ENCODE measurements around the gene ALMS1. TPM values are rescaled to one million over a fixed set of nuclear protein-coding genes. Genes with fewer than 3 reads are reported as not detected.

ALMS1 gene
- total and polyA plus RNA-seq, 9 of the 15 experiments (the other 6 are each of a cell fraction or from before 2014, with no cell fraction given): 1.4 to 26.3 (median 13.6) TPM

DNA sequence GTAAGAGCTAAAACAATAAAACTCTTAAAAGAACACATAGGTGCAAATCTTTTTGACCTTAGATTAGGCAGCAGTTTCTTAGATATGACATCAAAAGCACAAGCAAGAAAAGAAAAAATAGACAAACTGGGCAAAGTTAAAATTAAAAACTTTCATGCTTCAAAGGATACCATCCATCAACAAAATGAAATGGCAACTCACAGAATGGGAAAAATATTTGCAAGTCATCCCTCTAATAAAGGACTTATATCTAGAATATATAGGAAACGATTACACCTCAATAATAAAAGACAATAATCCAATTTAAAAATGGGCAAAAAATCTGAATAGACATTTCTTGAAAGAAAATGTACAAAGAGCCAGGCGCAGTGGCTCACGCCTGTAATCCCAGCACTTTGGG is 29.5 kb upstream of the ALMS1 start:
- ATAC-seq: no peak
- BruUV-seq (replicated peaks): no TSS peak
- TF ChIP-seq ZNF41 (CRISPR knock-in tag; conservative IDR thresholded peaks at IDR 0.05) (no peak), ZNF316 (IDR thresholded peaks at IDR 0.05) (0 out of 2 replicates have a peak, but pooled peaks have one; percentile 12), MAFG (tag; conservative IDR thresholded peaks at IDR 0.05) (0 out of 2 replicates have a peak, but pooled peaks have one; percentile 10)

DNA sequence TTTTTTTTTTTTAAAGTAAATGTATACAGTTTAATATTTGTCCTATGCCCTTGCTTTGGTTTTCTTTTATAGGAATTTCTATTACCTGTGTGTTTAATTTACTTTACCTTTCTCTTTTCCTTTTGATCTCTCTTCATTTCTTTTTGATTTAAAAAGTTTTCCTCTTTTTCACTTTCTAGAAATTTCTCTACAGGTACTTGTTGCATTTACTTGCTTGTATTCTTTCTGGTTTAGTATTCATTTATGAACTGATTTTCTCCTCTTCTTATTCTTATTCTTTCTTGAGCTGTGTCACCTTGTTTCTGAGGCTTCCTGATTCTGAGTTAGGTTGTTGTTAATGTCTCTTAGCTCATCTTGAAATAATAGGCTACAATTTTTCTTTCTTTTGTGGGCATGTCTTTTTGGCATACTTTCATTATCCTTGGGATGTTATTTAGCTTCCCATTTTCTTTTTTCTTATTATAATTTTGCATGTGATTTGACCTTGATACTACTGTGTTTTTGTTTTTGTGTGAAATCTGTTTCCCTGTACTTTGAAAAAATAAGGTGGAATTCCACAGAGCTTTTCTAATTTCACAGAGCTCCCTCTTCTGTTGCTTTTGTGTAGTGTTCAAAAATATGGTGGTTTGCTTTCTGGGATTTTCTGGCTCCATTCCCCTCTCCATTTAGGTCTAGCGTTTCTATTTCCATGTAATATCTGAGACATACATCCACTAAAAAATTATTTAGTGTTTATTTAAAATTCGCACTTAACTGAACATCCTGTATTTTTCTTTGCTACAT is 25.5 kb upstream of the ALMS1 start:
- TF ChIP-seq TAF7 (tag; IDR thresholded peaks at IDR 0.05) (no peak), RAD21 (CRISPR knock-in tag; conservative IDR thresholded peaks at IDR 0.05 in 1 of 2, IDR thresholded peaks at IDR 0.05 in 1 of 2) (peak in 1 of 2 experiments; percentile 31; a peak in 1 of 4 replicates), PTBP1 (IDR thresholded peaks at IDR 0.05; ENCODE audit: low read depth, low read length) (no peak)
- TF ChIP-seq, protein P1, sequence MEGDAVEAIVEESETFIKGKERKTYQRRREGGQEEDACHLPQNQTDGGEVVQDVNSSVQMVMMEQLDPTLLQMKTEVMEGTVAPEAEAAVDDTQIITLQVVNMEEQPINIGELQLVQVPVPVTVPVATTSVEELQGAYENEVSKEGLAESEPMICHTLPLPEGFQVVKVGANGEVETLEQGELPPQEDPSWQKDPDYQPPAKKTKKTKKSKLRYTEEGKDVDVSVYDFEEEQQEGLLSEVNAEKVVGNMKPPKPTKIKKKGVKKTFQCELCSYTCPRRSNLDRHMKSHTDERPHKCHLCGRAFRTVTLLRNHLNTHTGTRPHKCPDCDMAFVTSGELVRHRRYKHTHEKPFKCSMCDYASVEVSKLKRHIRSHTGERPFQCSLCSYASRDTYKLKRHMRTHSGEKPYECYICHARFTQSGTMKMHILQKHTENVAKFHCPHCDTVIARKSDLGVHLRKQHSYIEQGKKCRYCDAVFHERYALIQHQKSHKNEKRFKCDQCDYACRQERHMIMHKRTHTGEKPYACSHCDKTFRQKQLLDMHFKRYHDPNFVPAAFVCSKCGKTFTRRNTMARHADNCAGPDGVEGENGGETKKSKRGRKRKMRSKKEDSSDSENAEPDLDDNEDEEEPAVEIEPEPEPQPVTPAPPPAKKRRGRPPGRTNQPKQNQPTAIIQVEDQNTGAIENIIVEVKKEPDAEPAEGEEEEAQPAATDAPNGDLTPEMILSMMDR (IDR thresholded peaks at IDR 0.05 in 2 of 3, conservative IDR thresholded peaks at IDR 0.05 in 1 of 3; ENCODE audit: insufficient read depth in 2 of 3, low read depth in 1 of 3, low read length in 3 of 3): peak; percentile 11 to 42 (median 24); a peak in 2 of 6 replicates
- TF ChIP-seq, protein P2, sequence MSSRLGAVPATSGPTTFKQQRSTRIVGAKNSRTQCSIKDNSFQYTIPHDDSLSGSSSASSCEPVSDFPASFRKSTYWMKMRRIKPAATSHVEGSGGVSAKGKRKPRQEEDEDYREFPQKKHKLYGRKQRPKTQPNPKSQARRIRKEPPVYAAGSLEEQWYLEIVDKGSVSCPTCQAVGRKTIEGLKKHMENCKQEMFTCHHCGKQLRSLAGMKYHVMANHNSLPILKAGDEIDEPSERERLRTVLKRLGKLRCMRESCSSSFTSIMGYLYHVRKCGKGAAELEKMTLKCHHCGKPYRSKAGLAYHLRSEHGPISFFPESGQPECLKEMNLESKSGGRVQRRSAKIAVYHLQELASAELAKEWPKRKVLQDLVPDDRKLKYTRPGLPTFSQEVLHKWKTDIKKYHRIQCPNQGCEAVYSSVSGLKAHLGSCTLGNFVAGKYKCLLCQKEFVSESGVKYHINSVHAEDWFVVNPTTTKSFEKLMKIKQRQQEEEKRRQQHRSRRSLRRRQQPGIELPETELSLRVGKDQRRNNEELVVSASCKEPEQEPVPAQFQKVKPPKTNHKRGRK (tag; IDR thresholded peaks at IDR 0.05): peak; percentile 51; the same call in 1 of the 2 replicates
- ATAC-seq: no peak
- DNase-seq (ENCODE audit: extremely low read depth in 1 of 4, low spot score in 3 of 4): peak in 2 of 4 experiments; percentile 16 to 18
- no peak overlapping the region for H3K27ac ChIP-seq (ENCODE audit: extremely low read depth, low read depth, low read length)
- FAIRE-seq: no peak
- WGBS (ENCODE audit: insufficient coverage, low coverage, missing lambda C conversion rate): 0% methylated on average over 2 of the region's 2 CpGs
- CTCF ChIA-PET (ENCODE audit: low intra/inter-chr PET ratio): interaction anchor here (0.8 kb wide), 1 partner anchor 100 kb away, joined by 3 read pairs; no protein-coding TSS in a partner anchor
- no peak overlapping the region for H3K9ac ChIP-seq (ENCODE audit: insufficient read depth in 1 of 2, low read depth in 2 of 2, low read length in 2 of 2)
- no peaks in the 10 kb centered on the region for H3K9me1 ChIP-seq (ENCODE audit: control insufficient read depth, insufficient read depth, low read length)
- H3K4me3 ChIP-seq: no peak overlapping the region
- H3K27me3 ChIP-seq (ENCODE audit: control insufficient read depth in 2 of 2, insufficient read depth in 2 of 2, low read length in 2 of 2): peaks cover 2 to 9% of the 10 kb centered on the region in 2 experiments; a peak in 2 of 5 replicates
- POLR2A ChIA-PET: interaction anchor here (0.6 to 1.2 kb wide), 2 partner anchors 9 to 10 kb away, joined by 3 read pairs; no protein-coding TSS in a partner anchor
- H2AFZ ChIP-seq (ENCODE audit: low read depth, low read length): no peak overlapping the region
- H3K79me2 ChIP-seq (ENCODE audit: control insufficient read depth, insufficient read depth, low read length): no peaks in the 10 kb centered on the region
- 0 out of 2 replicates have a peak, but pooled peaks cover 2% of the 10 kb centered on the region for H3K9me3 ChIP-seq (replicated peaks; ENCODE audit: control insufficient read depth, insufficient read depth, low read depth, low read length)
- in situ Hi-C loops (cut with MboI): no loop called here
- intact Hi-C loops (cut with micrococcal nuclease): no loop called here
- H3K4me2 ChIP-seq (ENCODE audit: insufficient read depth, low read length): no peak overlapping the region
- no peaks in the 10 kb centered on the region for H3K4me1 ChIP-seq (replicated peaks in 1 of 2; ENCODE audit: control insufficient read depth in 2 of 2, insufficient read depth in 2 of 2, low read length in 2 of 2)
- no TSS peak for BruUV-seq (replicated peaks)
- H3K36me3 ChIP-seq (ENCODE audit: control insufficient read depth, insufficient read depth, low read length): no peaks in the 10 kb centered on the region
- H4K20me1 ChIP-seq (replicated peaks; ENCODE audit: control insufficient read depth, insufficient read depth, low read length): no peaks in the 10 kb centered on the region

More for the DNA sequence above, 29.5 kb upstream of the ALMS1 start:
- Histone ChIP-seq H3K4me2 (ENCODE audit: insufficient read depth, low read length) (no peak overlapping the region), H4K20me1 (replicated peaks; ENCODE audit: control insufficient read depth, insufficient read depth, low read length) (no peaks in the 10 kb centered on the region), H3K4me1 (replicated peaks in 1 of 2; ENCODE audit: control insufficient read depth in 2 of 2, insufficient read depth in 2 of 2, low read length in 2 of 2) (no peaks in the 10 kb centered on the region), H2AFZ (ENCODE audit: low read depth, low read length) (no peak overlapping the region), H3K27me3 (ENCODE audit: control insufficient read depth in 2 of 2, insufficient read depth in 2 of 2, low read length in 2 of 2) (peaks cover 2 to 9% of the 10 kb centered on the region in 2 experiments; a peak in 2 of 5 replicates), H3K36me3 (ENCODE audit: control insufficient read depth, insufficient read depth, low read length) (no peaks in the 10 kb centered on the region), H3K79me2 (ENCODE audit: control insufficient read depth, insufficient read depth, low read length) (no peaks in the 10 kb centered on the region), H3K9ac (ENCODE audit: insufficient read depth in 1 of 2, low read depth in 2 of 2, low read length in 2 of 2) (no peak overlapping the region), H3K9me1 (ENCODE audit: control insufficient read depth, insufficient read depth, low read length) (no peaks in the 10 kb centered on the region), H3K27ac (ENCODE audit: extremely low read depth, low read depth, low read length) (no peak overlapping the region), H3K9me3 (replicated peaks; ENCODE audit: control insufficient read depth, insufficient read depth, low read depth, low read length) (no peaks in the 10 kb centered on the region), H3K4me3 (no peak overlapping the region)
- intact Hi-C loops (cut with micrococcal nuclease) (no loop called here), in situ Hi-C loops (cut with MboI) (no loop called here)
- CTCF ChIA-PET (ENCODE audit: low intra/inter-chr PET ratio): no interaction called here
- FAIRE-seq (no peak), DNase-seq (ENCODE audit: extremely low read depth in 1 of 4, low spot score in 3 of 4) (no peak)
- POLR2A ChIA-PET: no interaction called here
- 2% methylated on average over 3 of the region's 3 CpGs for WGBS (ENCODE audit: insufficient coverage, low coverage, missing lambda C conversion rate)

All from K562 (cell line).